Ovary (tissue), 3 donors: Measurements from ENCODE around the gene CCBE1.

ENCODE experiments used
- EP300 ChIP-seq: sonication (generic); formaldehyde crosslinking; IDR thresholded peaks from one replicate; pipeline ENCODE4 v1.6.1; 2017; ENCODE audit warnings: antibody characterized with exemption
- POLR2A ChIP-seq: fragments of 450-650 bp; IDR thresholded peaks from one replicate; pipeline ENCODE4 v1.6.1; 2017; ENCODE audit warnings: antibody characterized with exemption, mild to moderate bottlenecking, moderate library complexity
- TF ChIP-seq, protein P1 (sequence below), 3 donors: fragments of 450-650 bp in 2 of 3; fragments of 200-600 bp in 1 of 3; IDR thresholded peaks; one replicate each; pipeline versions ENCODE4 v1.5.1 to v1.8.0; 2016 to 2022; ENCODE audit warnings: antibody characterized with exemption in 3 of 3, mild to moderate bottlenecking in 1 of 3
- donor health status: DM: no; HTN: no; CAD: no.

GRCh38 chr18:59459369-59460071, 237.7 kb downstream of the CCBE1 start:
- TF ChIP-seq, protein P1, sequence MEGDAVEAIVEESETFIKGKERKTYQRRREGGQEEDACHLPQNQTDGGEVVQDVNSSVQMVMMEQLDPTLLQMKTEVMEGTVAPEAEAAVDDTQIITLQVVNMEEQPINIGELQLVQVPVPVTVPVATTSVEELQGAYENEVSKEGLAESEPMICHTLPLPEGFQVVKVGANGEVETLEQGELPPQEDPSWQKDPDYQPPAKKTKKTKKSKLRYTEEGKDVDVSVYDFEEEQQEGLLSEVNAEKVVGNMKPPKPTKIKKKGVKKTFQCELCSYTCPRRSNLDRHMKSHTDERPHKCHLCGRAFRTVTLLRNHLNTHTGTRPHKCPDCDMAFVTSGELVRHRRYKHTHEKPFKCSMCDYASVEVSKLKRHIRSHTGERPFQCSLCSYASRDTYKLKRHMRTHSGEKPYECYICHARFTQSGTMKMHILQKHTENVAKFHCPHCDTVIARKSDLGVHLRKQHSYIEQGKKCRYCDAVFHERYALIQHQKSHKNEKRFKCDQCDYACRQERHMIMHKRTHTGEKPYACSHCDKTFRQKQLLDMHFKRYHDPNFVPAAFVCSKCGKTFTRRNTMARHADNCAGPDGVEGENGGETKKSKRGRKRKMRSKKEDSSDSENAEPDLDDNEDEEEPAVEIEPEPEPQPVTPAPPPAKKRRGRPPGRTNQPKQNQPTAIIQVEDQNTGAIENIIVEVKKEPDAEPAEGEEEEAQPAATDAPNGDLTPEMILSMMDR (IDR thresholded peaks at IDR 0.05) = peak; percentile 44 to 81 (median 72)
- no peak for TF ChIP-seq EP300
- TF ChIP-seq POLR2A = no peak
